ENCODE data around the gene PITRM1.
"Not testable (repeated sequence)": the region's sequence is repeated elsewhere in the genome, so short reads cannot be mapped to it uniquely, and the experiment has no call there.

PITRM1 gene

DNA sequence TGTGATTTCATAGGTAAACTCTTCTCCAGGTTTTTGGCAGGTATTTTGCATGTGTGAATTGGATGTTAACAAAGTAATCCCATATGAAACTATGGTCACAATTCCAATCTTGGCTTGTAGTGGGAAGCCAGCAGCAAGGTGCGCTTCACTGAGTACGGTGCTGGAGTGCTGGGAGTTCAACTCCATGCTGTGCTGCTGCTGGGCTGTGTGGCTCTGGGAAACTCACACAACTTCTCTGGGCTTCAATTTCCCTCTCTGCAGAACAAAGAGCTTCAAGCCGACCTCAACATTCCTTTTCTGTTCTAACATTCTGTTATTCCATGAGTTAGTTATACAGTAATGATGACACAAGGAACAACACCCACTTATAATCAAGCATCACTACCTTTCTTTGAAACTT lies 18.2 kb upstream of the PITRM1 start:
- TF ChIP-seq, protein P1, sequence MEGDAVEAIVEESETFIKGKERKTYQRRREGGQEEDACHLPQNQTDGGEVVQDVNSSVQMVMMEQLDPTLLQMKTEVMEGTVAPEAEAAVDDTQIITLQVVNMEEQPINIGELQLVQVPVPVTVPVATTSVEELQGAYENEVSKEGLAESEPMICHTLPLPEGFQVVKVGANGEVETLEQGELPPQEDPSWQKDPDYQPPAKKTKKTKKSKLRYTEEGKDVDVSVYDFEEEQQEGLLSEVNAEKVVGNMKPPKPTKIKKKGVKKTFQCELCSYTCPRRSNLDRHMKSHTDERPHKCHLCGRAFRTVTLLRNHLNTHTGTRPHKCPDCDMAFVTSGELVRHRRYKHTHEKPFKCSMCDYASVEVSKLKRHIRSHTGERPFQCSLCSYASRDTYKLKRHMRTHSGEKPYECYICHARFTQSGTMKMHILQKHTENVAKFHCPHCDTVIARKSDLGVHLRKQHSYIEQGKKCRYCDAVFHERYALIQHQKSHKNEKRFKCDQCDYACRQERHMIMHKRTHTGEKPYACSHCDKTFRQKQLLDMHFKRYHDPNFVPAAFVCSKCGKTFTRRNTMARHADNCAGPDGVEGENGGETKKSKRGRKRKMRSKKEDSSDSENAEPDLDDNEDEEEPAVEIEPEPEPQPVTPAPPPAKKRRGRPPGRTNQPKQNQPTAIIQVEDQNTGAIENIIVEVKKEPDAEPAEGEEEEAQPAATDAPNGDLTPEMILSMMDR (conservative IDR thresholded peaks at IDR 0.05) = no peak
- TF ChIP-seq ZFX (IDR thresholded peaks at IDR 0.05) = no peak

DNA sequence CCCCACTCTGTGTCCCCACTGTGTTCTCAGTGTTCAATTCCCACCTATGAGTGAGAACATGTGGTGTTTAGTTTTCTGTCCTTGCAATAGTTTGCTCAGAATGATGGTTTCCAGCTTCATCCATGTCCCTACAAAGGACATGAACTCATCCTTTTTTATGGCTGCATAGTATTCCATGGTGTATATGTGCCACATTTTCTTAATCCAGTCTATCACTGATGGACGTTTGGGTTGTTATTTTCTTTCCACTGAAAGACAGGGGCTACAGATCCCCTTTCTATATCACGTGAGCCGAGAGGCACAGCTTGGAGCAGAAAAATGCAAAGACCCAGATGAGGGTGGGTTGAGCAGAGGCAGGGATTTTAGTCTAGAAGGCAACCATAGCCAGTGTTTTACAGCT lies 14.6 kb upstream of the PITRM1 start:
- not testable (repeated sequence) for H3K27ac ChIP-seq

More for the DNA sequence above, 18.2 kb upstream of the PITRM1 start:
- no peak overlapping the region for H3K27ac ChIP-seq

DNA sequence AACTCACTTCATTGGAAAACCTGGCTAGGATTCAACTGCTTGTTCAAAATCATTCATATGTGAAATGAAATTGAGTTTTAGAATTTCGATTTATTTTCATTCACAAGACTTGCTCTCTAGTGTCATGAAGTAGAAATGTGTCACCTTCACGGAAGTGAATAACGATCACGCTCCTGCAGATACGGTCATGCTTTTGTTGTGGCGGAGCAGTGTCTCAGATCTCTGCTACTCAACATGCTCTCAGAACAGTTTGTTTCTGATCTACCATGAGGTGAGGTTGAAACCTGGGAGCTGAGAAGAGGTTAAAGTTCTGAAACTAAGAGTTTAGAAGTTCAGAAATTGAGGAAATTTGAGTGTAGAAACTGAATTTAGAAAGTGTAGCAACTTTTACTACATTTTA lies 13.8 kb upstream of the PITRM1 start:
- TF ChIP-seq ZFX (IDR thresholded peaks at IDR 0.05) = no peak
- H3K27ac ChIP-seq = no peak overlapping the region

DNA sequence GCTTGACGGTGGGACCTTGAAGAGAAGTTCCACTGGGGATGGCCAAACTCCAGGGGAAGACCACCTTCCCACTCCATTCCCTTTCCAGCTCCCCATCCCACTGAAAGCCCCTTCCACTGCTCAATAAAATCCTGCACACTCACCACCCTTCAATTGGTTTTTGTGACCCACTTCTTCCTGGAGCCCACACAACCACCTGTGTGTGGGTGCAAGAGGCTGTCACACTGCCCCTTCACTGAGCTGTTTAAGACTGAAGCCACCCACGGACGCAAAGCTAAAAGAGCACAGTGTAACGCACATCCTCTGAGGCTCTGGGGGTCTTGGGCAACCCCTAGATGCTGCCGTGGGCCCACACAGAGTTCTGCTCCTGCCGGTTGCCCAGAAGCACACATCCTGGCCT lies 12.8 kb upstream of the PITRM1 start:
- TF ChIP-seq, protein P1 (conservative IDR thresholded peaks at IDR 0.05) = no peak
- TF ChIP-seq ZFX (IDR thresholded peaks at IDR 0.05) = no peak
- H3K27ac ChIP-seq = no peak overlapping the region

DNA sequence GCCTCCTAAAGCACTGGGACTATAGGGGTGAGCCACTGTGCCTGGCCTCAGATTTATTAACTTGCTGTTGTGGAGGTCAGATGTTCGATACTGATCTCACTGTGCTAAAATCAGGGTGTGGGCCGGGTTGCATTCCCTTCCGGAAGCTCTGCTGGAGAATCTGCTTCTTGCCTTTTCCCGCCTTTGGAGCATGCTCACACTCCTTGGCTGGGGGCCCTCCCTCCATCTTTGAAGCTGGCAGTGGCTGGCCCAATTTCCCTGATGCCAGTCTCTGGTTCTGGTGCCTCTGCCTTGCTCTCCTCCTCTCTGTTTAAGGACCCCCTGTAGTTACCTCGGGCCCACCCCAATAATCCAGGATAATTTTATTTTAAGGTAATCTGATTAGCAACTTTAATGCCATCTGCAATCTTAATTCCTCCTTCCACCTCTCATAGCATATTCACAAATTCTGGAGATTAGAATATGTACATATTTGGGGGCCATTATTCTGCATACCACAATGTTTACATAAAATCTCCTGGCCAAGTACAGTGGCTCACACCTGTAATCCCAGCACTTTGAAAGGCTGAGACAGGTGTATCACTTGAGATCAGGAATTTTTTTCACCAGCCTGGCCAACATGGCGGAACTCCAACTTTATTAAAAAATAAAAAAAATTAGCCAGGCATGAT lies 7.9 kb upstream of the PITRM1 start:
- H3K27ac ChIP-seq = no peak overlapping the region
- TF ChIP-seq ZFX (IDR thresholded peaks at IDR 0.05) = no peak
- TF ChIP-seq, protein P1 (conservative IDR thresholded peaks at IDR 0.05) = no peak

DNA sequence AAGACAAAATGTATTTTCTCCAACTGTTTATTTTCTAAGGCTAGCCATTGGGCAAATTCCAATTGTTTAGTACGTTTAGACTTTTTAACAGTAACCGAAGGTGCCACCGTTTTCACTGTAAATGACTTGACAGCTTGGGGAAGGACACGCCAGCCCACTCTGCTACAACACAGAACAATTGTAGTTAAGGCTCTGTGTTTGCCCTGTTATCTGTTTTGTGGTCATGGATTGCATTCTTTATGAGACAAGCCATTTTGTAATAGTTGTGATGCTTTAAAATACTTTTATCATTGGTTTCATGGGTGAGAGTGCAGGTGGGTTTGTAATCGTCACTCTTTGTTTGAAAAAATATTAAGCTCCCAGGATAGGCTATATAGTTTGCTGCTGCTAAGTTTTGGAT lies 6.6 kb upstream of the PITRM1 start:
- TF ChIP-seq, protein P1 (conservative IDR thresholded peaks at IDR 0.05) = no peak
- no peak for TF ChIP-seq ZFX (IDR thresholded peaks at IDR 0.05)
- no peak overlapping the region for H3K27ac ChIP-seq

DNA sequence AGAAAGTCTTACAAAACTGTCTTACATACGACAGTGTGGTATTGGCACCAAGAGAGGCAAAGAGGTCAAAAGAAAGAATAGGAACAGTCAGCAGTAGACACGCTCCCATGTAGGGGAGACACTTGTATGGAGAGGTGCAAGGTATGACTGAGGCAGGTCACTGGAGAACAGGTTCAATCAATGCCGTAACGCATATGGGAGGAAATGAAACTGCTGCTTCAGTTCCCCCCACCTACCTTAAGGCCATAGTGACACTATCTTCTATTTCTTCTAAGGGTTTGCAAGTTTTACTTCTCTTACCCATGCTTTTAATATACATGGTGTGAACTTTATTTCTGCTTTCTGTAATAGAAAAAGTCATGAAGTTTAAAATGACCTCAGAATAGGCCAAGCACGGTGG lies 5.5 kb upstream of the PITRM1 start:
- TF ChIP-seq, protein P1 (conservative IDR thresholded peaks at IDR 0.05) = no peak
- no peak for TF ChIP-seq ZFX (IDR thresholded peaks at IDR 0.05)
- no peak overlapping the region for H3K27ac ChIP-seq

DNA sequence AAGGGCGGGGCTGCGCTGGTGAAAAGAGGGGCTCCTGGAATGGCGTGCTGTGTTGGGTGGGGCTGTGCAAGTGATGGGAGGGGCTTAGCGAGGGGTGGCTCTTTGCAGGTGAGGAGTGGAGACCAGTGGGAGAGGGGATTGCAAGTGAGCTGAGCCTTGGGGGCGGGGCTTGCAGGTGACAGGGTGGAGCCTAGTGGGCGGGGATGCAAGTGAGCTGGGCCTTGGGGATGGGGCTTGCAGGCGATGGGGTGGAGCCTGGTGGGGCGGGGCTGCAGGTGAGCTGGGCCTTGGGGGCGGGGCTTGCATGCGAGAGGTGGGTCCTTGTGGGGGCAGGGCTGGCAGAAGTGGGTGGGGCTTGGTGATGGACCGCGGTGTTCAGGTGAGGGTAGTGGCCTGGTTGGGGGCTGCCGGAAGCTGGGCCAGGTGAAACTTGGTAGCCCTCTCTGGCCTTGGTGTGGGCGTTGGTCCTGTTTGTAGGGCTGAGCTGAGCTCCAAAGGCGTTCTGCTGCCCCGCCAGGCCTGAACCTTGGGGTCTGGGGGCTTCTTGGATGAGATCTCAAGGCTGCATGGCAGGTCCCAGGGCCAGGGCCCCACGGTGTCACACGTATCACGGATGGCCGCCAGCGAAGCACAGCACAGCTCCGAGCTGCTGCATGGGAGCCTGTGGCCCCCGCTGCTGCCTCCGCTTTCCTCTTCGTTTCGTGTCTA lies 743 bp upstream of the PITRM1 start:
- peak overlapping the region; percentile 17; the same call in 1 of the 2 replicates for H3K27ac ChIP-seq
- TF ChIP-seq ZFX (IDR thresholded peaks at IDR 0.05) = no peak
- TF ChIP-seq, protein P1 (conservative IDR thresholded peaks at IDR 0.05) = no peak
